ENCODE results near the gene CNTN5.
"Not testable (repeated sequence)": the region's sequence is repeated elsewhere in the genome, so short reads cannot be mapped to it uniquely, and the experiment has no call there.

The CNTN5 gene

DNA sequence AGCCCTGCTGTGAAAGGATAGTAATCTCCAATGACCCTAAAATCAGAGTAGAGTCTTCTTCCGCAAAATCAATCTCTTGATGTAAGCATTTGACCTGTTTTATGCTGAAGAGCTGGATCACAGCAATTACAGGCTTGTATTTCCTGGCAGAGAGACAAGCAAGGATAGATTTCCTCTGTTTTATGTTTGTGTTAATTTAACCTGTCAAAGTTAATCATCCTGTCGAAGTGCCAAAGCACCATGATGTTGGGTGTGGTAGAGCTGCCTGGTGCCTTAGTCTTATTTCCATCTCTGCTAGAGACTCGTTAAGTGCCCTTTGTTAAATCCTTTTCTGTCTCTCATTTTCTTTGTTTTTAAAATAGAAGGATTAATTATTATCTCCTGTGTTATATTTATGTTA, 248.1 kb downstream of the CNTN5 start:
- DNase-seq (ENCODE audit: extremely low read depth in 1 of 2, low read depth in 1 of 2), result no peak

DNA sequence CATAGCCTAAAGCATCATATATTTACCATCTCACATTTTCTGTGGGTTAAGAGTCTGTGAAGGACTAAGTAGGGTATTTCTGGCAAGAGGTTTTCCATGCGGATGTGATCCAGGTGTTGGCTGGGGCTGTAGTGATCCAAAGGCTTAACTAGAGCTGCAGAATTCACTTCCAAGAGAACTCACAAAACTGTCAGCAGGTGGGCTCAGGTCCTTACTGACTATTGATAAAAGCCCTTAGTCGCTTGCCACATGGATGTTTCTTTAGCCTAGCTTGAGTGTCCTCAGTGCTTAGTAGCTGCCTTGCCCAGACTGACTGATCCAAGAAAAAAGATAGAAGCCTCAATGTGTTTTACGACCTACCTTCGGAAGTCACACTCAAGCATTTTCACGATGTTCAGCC, 250.8 kb downstream of the CNTN5 start:
- no peak for DNase-seq (ENCODE audit: extremely low read depth in 1 of 2, low read depth in 1 of 2)

DNA sequence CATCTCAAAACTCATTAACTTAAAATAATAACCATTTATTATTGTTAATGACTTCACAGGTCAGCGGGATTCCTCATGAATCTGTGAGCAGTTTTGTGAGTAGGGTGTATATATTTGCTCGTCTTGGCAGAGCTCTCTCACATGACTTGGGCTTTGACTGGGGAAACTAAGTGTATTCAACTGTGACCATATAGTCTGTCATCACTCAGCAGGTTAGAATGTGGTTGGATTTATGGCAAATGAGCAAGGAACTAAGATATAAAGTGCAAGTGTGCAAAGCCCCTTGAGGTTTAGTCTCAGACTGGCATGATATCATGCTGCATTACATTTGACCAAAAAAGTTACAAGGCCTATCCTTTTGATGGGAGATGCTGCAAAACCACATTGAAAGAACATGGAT, 254.8 kb downstream of the CNTN5 start:
- no peak for DNase-seq (ENCODE audit: extremely low read depth in 1 of 2, low read depth in 1 of 2)

DNA sequence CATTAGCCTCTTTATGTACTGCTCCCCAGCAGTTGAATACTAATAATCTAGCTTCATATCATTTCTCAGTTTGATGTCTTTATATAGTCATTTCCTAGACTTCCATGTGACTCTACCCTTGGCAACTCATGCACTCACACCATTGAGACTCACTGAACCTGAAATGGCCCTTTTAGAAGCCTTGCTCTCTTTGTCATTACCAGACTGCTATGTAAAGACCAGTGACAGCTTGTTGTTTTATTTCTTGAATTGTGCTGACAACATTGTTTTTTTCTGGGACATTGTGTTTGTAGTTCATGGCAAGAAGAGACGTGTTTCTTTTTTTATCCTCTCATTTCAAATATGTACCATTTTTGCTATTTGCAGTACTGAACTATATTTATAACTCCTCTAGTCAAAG, 256.5 kb downstream of the CNTN5 start:
- no peak for DNase-seq (ENCODE audit: extremely low read depth in 1 of 2, low read depth in 1 of 2)

DNA sequence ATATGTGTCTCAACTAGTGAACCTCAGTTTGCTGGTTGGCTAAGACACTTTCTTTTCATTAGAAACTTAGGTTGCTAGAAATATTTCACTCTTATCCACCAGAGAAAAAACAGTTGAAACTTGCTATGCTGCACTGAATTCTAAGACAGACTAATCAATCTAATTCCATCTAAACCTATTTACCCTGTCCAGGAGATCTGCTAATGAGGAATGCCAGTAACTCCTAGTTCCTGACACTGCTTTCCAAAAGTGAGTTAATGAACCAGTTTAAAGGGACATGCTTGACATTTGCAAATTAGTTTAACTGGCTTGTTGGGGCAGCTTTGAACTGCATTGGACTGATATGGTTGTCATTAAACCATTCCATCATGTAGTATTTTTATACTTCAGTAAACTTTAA, 258.5 kb downstream of the CNTN5 start:
- no peak for DNase-seq (ENCODE audit: extremely low read depth in 1 of 2, low read depth in 1 of 2)

DNA sequence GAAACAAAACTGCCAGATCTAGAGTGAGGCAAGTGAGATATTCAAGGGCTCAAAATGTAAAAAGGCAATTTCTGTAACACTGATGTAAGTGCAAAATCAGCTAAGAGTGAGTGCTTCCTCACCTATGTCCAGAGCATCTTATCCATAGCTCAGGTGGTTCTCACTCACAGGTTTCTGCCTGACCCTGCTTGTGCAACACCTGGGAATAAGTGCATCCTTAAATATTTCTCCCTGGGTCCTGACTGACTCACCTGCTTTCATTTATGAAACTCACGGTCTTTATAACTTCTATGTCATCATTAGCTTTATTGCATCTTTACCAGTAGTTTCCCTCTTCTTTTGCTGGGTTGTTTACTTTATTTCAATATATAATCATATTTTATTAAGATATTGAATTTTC, 260.6 kb downstream of the CNTN5 start:
- no peak for DNase-seq (ENCODE audit: extremely low read depth in 1 of 2, low read depth in 1 of 2)

DNA sequence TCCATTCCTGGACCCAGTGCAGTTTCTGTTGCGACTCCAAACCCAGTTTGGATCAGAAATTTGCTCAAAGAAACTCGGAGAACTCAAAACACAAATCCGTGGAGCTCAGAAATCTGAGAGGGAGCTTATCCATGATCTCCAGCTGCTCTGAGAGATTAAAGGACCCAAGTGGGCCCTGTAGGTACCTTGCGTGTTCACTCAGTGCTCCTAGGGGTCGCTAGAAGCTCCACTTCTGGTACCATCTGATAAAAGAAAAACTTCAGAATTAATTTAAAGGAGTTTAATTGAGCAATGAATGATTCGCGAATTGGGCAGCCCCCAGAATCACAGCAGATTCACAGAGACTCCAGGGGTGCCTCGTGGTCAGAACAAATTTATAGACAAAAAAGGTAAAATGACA, 277.2 kb downstream of the CNTN5 start:
- DNase-seq (ENCODE audit: extremely low read depth in 1 of 2, low read depth in 1 of 2), result not testable (repeated sequence)

DNA sequence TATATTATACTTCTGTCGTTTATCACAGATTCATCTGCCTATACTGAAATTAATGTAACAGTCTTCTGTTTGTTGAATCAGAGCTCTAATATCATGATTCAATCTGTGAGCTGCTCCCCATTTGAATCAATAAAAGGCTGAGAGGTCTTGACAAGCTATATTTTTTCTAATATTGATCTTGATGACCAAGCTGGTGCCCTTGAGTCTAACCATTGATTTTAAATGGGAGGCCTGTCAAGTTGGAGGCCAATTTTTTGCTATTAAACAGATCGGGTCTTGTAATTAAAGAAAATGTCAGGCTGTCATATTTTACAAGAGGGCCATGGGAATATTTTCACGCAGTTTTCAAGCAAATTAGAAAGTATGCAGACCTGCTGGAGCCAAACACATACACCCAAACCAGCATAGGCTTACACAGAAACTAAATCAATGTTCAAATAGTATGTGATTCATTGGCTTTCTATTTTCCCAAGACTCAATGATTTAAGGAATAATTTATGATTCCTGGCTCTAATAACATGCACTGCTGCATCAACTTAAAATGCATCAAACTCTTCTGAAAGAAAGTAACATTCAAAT, 286.9 kb downstream of the CNTN5 start:
- no peak for DNase-seq (ENCODE audit: extremely low read depth in 1 of 2, low read depth in 1 of 2)

DNA sequence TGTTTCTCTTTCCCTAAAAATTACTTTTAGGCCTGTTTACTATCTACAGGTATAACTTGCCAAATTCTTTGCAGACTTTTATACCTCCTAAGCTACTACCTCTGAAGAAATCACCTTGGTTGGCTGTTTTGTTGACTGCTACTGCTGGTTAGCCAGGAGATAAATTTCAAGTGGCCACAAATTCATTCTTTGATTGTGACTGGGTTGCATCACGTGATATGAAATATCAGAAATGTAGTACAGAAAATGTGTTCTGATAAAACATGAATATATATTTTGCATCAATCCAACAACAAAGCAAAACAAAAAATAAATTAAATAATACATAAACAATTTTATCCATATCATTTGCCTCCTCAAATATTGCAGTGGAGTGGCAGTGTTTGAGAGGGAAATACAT, 291.1 kb downstream of the CNTN5 start:
- no peak for DNase-seq (ENCODE audit: extremely low read depth in 1 of 2, low read depth in 1 of 2)

DNA sequence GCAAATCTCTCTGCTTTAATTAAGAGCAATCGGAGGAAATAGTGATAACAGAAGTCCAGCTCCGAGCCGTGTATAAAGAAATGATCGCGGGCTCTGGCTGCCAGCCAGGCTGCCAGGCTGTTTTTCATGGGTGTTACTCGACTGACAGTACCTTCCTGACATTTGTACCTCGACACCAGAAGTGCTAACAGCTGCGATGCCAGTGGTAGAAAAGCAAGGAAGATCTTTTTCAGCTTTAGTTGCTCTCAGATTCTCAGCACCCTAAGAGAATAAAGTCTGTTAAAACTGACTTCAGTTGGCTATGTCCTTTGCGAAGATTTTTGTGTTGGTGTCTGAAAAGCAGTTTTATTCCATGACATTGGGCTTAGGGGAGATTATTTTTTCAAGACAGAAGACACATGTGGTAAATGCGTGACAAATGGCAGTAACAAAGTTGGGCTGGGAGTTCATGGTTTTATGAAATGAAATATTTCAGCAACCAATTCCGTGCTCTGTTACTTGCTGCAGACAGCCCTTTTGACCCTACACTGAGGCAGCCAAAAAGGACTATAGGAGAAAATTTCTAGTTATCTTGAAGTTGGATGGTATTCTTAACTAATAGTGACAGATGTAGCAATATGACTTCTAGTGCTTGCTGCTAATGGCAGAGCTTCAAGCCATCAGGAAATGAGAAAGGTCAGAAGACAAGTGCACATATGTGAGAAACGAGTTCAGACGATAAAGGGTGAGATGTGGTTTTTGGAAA, 296.2 kb downstream of the CNTN5 start:
- DNase-seq (ENCODE audit: extremely low read depth in 1 of 2, low read depth in 1 of 2), result no peak

DNA sequence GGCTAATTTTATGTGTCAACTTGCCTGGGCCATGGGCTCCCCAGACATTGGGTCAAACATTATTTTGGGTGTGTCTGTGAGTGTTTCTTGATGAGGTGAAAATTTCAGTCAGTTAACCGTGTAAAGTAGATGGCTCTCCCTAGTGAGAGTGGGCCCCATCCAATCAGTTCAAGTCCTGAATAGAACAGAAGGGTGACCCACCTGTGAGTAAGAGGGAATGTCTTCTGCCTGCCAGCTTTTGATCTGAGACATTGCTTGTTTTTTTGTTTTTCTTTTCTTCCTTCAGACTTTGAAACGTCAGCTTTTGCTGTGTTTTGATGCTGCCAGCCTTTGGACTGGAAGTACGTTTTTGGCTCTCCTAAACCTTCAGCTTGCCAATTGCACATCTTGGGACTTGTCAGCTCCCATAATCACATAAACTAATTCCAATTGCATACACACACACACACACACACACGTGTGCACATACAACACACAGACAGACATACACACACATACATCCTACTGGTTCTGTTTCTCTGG, 300.1 kb downstream of the CNTN5 start:
- no peak for DNase-seq (ENCODE audit: extremely low read depth in 1 of 2, low read depth in 1 of 2)

DNA sequence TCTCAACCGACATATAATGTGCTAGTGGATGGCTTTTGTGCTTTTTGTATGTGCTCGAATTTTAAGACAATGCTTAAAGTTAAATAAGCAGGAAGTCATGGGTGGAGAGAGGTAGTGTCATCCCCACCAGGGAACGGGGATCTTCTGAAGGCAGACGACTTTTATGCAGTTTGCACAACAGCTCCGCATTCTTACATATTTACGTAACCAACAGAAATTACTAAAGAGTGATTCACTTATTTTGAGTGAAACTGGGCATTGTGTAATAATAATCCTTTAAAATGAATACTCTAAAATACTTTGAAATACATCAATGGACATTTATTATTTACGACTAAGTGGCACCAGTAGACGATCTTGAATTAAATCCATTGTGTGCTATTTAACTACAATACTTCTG, 305.1 kb downstream of the CNTN5 start:
- DNase-seq (ENCODE audit: extremely low read depth in 1 of 2, low read depth in 1 of 2), result no peak

DNA sequence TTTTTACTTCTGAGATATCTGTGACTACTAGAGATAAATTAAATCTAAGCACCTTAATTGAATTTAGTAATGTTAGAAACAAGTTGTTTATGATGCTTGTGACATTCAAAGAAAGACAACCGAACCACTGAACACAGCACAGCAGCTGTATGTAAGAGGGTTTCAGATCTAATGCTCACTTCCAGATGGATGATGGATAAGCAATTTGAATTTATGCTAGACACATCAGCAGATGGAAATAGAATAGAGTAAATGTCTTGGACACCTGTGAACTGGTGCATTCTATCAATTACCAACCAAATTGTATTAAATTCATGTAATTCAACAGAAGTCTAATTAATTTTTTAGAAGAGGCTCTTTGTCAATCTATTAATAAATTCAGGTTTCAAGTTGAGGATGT, 306.3 kb downstream of the CNTN5 start:
- no peak for DNase-seq (ENCODE audit: extremely low read depth in 1 of 2, low read depth in 1 of 2)

DNA sequence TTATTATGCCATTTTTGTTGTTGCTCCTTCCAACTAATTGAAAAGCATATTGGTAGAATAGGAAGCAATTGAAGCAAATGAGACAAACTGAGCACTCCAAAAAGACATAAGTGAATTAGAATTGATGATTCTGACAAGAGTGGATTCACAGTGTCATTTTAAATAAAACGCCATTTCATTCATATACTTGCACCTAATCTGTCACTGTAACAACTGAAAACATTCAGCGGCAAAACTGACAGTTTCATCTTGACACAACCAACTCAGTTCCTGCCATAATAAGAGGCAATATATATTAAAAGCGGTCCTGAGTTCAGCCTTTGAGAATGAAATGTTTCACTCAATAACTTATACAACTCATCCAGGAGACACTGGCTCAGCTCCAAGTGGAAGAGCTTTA, 306.8 kb downstream of the CNTN5 start:
- DNase-seq (ENCODE audit: extremely low read depth in 1 of 2, low read depth in 1 of 2), result no peak

DNA sequence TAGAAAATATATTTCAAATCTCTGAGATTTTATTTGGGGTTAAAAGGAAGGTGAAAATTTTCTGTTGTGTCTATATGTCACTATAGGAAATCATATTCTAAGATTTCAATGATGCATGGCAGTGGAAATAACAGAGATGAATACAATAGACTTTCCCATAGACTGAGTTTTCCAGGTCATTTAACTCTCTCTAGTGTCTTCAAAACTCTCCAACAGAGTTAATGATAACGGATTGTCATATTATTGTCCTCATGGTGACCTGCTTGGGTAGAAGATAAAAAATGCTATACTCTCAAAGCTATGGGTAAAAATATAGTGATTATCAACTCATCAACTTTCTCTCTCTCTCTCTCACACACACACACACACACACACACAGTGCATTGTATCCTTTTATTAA, 312.9 kb downstream of the CNTN5 start:
- no peak for DNase-seq (ENCODE audit: extremely low read depth in 1 of 2, low read depth in 1 of 2)

DNA sequence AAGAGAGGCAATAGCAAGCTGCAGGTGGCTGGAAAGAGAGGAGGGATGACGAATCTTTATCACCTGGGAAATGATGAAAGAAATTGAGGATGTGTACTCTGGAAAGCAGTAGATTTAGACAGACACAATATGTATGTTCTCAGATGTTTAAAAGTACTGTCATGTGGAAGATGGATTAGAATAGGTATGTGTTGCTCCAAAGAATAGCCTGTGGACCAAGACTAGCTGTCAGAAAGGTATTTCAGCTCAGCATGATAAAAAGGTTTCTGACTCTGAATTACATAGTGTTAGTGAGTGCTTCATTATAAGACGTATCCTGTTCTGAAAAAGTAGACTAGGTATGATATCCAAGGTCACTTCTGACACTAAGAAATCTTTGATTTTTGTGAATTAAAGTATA, 322.4 kb downstream of the CNTN5 start:
- DNase-seq (ENCODE audit: extremely low read depth in 1 of 2, low read depth in 1 of 2), result no peak

DNA sequence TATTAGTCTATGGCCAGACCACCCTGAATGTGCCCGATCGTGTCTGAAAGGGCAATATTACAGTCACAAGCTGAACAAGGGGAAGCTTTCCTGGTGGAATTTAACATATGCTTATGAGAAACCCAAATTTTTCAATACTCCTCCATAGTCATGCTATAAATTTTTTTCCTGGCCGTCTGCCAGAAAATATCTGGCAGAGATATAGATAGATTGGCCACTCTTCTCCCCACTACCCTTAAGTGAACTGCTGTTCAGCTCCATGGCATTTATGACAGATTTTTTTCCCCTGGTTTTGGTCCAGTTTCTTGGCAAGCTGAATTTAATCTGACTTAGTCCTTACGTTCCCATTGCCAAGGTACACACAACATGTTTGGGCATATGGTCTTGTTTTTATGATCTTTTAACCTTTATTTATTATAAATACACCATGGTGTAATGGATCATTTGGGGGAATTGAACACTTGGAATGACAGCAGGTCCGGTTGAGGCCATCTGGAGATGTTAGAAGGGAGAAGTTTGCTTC, 328.5 kb downstream of the CNTN5 start:
- DNase-seq (ENCODE audit: extremely low read depth in 1 of 2, low read depth in 1 of 2), result no peak

DNA sequence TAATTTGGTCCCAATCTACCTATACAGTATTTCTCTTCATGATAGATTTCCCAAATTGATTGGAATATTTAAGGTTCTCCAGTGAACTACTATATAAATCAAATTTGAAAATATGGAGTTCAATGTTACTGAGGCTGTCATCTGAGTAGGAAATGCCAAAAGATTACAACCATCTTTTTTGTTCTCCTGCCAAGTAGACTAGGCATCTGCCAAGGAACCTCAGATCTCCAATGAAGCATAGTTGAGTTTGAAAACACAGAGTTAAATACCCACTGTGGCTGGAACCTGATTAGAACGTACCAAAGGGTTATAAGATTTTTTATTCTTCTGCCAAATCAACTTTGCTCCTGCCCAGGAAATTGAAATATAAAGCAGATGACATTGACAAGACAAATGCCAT, 330.9 kb downstream of the CNTN5 start:
- no peak for DNase-seq (ENCODE audit: extremely low read depth in 1 of 2, low read depth in 1 of 2)

DNA sequence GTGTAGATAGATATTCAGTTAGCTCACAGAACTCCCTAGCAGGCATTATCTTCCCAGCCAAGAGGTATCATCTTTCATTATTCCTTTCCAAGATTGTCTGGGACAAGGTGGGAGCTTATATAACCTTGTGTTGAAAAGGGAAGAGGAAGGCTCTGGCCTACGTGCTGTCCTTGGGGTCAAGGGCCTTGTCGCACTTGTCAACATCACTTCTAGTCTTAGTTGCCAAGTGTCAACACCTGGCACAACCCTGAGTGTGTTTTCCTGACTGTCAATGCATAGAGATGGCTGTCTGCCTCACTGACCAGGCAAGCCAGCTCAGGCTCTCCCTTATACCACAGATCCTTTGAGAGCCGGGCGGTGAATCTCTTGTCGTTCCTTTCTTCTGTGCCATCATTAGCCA, 331.9 kb downstream of the CNTN5 start:
- no peak for DNase-seq (ENCODE audit: extremely low read depth in 1 of 2, low read depth in 1 of 2)

DNA sequence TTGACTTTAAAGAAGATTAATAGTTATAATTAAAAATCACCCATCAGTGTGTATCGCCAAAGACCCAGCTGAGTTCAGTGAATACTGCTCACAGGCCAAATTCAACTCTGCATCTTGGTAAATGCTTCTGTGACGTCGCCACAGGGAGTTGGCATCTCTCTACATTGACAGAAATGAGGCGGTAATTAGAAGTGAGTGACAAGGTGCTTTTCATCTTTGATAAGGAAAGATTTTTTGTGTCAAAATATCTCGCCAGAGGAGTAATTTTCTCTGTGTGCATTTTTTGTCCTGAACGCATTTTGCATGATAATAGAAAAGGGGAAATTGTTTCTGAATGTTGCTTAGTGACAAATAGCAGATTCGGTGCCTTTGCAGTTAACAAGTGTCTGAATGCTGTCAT, 345.8 kb downstream of the CNTN5 start:
- no peak for DNase-seq (ENCODE audit: extremely low read depth in 1 of 2, low read depth in 1 of 2)

DNA sequence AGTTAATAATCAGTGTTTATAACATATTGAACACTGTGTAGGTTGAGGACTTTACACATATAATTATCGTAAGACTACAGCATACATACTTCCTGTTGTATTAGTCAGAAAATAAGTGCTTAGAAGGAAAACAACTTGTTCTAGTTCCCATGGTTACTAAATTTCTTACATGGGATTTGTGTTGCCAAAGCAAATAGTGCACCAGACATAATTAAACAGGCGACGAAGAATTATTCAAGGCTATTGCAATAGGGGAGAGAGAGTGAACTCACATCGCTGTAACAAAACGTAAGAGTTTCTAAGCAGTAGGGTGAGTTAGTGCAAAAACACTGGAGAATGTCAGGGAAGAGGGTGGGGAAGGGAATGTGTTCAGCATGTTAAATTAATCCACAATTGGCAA, 347.8 kb downstream of the CNTN5 start:
- no peak for DNase-seq (ENCODE audit: extremely low read depth in 1 of 2, low read depth in 1 of 2)

DNA sequence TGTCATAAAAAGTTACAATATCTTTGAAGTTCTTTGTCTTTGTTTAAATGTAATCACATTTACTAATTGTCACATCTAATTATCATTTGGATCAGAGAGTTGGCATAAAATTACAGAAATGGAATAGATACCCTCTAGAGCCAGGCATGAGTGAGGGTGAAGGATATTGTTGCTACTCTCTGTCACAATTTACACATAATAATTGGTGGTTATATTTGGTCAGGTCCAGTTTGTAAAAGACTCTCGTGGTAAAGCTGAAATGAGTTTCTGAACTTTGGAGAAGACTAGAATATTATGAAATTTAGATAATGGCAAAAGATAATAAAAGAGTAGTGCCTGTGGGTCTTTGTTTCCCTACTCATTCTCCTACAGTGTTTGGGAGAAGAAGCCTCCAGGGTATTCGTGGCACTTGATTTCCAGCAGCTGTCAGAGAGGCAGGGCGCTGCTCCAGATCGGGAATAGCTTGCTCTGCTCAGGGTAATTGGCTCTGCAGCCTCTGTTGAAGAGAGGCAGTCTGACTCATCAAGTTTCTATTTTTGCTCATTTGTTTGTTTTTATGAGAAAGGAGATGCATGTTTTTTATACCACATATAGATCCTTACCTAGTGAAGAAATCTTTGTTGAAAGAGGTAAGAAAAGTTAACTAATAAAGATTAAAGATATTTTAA, 349.9 kb downstream of the CNTN5 start:
- DNase-seq (ENCODE audit: extremely low read depth in 1 of 2, low read depth in 1 of 2), result no peak

All from stimulated activated CD8-positive, alpha-beta memory T cell treated with anti-CD3 and anti-CD28 coated beads, Interleukin-7, amount 100 ng/mL, for 48 hours (primary cell).